Endodermal cell (in vitro differentiated cells): ENCODE data around the gene MYO6. TPM values are rescaled to one million over a fixed set of nuclear protein-coding genes. Genes with fewer than 3 reads are reported as not detected.
A peak's percentile ranks its signal among the peaks of the same experiment; 100 is the strongest.
"Not testable (repeated sequence)": the region's sequence is repeated elsewhere in the genome, so short reads cannot be mapped to it uniquely, and the experiment has no call there.

ENCODE experiments used
- DNase-seq: peaks from one replicate; pipeline ENCODE4 v3.0.0-alpha.2; 2017
- H3K27ac ChIP-seq: 2 replicates; pipeline ENCODE4 v1.5.1; 2013; ENCODE audit warnings: mild to moderate bottlenecking, low read depth, low read length, moderate library complexity
- H3K27me3 ChIP-seq: 2 replicates; pipeline ENCODE4 v1.6.1; 2013; ENCODE audit warnings: mild to moderate bottlenecking, low read length, moderate library complexity; ENCODE audit not compliant: insufficient read depth, control insufficient read depth, poor library complexity, severe bottlenecking
- H3K36me3 ChIP-seq: 2 replicates; pipeline ENCODE4 v1.7.0; 2013; ENCODE audit warnings: mild to moderate bottlenecking, low read length, moderate library complexity; ENCODE audit not compliant: control insufficient read depth, insufficient read depth
- H3K4me1 ChIP-seq: one replicate; pipeline ENCODE4 v1.7.0; 2013; ENCODE audit warnings: low read length; ENCODE audit not compliant: control insufficient read depth, insufficient read depth
- H3K4me3 ChIP-seq: 2 replicates; pipeline ENCODE4 v1.5.1; 2013; ENCODE audit warnings: mild to moderate bottlenecking, low read length, moderate library complexity
- H3K9ac ChIP-seq: 2 replicates; pipeline ENCODE4 v1.6.1; 2013; ENCODE audit warnings: mild to moderate bottlenecking, low read length, moderate library complexity; ENCODE audit not compliant: poor library complexity, severe bottlenecking; ENCODE audit errors: extremely low read depth
- H3K9me3 ChIP-seq: 2 replicates; pipeline ENCODE4 v1.6.1; 2013; ENCODE audit warnings: mild to moderate bottlenecking, low read length, moderate library complexity; ENCODE audit not compliant: control insufficient read depth
- H3K27ac Mint-ChIP-seq: 2 replicates; pipeline ENCODE4 v1.8.0; 2020; ENCODE audit warnings: mixed read lengths
- H3K27me3 Mint-ChIP-seq: 2 replicates; pipeline ENCODE4 v1.8.0; 2021; ENCODE audit warnings: mild to moderate bottlenecking, mixed read lengths; ENCODE audit not compliant: insufficient read depth
- H3K36me3 Mint-ChIP-seq: 2 replicates; pipeline ENCODE4 v1.8.0; 2020; ENCODE audit warnings: low read depth, mixed read lengths
- H3K4me1 Mint-ChIP-seq: 2 replicates; pipeline ENCODE4 v1.8.0; 2020; ENCODE audit warnings: mixed read lengths
- H3K4me3 Mint-ChIP-seq: 2 replicates; pipeline ENCODE4 v1.8.0; 2020; ENCODE audit warnings: mild to moderate bottlenecking, moderate library complexity, mixed read lengths
- H3K9me3 Mint-ChIP-seq: 2 replicates; pipeline ENCODE4 v1.8.0; 2020; ENCODE audit warnings: mild to moderate bottlenecking, mixed read lengths
- CTCF ChIP-seq: fragments of 200-600 bp; sonication (generic); conservative IDR thresholded peaks from 2 replicates; pipeline ENCODE4 v1.5.0; 2021; ENCODE audit warnings: antibody characterized with exemption, mild to moderate bottlenecking
- WGBS, 2 experiments: methylation state at CpG; one replicate each; pipeline versions ENCODE4 v1.1.5 to v1.1.7; 2013; ENCODE audit warnings: missing lambda C conversion rate in 2 of 2, mixed read lengths in 1 of 2; ENCODE audit not compliant: insufficient coverage in 1 of 2, insufficient read length in 1 of 2; 5-methylcytosine and 5-hydroxymethylcytosine counted together
- long read RNA-seq, 4 experiments: library from polyadenylated mRNA in 2 of 4; library from RNA in 1 of 4; library from capped mRNA in 1 of 4; stranded (forward) in 3 of 4; unstranded in 1 of 4; transcript quantifications; one replicate each; pipeline ENCODE4 v2.0.0, GENCODE V29; 2020 to 2021; ENCODE audit warnings: inconsistent platforms in 1 of 4
- polyA plus RNA-seq, 2 experiments: library from polyadenylated mRNA; stranded (reverse); fragments of 50-300 nt; gene quantifications; one replicate each; pipeline ENCODE4 v1.2.3, GENCODE V29; 2013
- total RNA-seq, 2 donors: library from RNA; stranded (reverse); fragmentation: NEBNext Ultra II Directional in 1 of 2; extraction: Animal tissue kit (Norgen Biotek cat#: 25700) in 1 of 2; gene quantifications; 2 replicates in 1 of 2; 3 replicates in 1 of 2; pipeline ENCODE4 v1.2.1, GENCODE V29; 2021

Gene MYO6
- 10 to 100 TPM; 58.7 to 89.9 TPM for total RNA-seq
- polyA plus RNA-seq (2013, experiment 1 of 2): 21.2 TPM
- 21.9 TPM for polyA plus RNA-seq (2013, experiment 2 of 2)
- long read RNA-seq, experiment 1, partial matches to known transcripts: 49 of 60 reads
- long read RNA-seq, experiment 1, other reads (novel, unspliced or antisense): 11 of 60 reads
- long read RNA-seq, experiment 2, full-length matches to known transcripts: 3 of 216 reads
- long read RNA-seq, experiment 2, partial matches to known transcripts: 56 of 216 reads
- long read RNA-seq, experiment 2, other reads (novel, unspliced or antisense): 157 of 216 reads
- long read RNA-seq, experiment 3, partial matches to known transcripts: 616 of 666 reads
- long read RNA-seq, experiment 3, other reads (novel, unspliced or antisense): 50 of 666 reads
- long read RNA-seq, experiment 4, partial matches to known transcripts: 85 of 92 reads
- long read RNA-seq, experiment 4, other reads (novel, unspliced or antisense): 7 of 92 reads

GRCh38 chr6:75748743-75749538, at the start of gene MYO6:
Gene MYO6 (plus strand): TSS chr6:75749239. CDS start chr6:75817548, 68,309 bp downstream.
- H3K9ac ChIP-seq: peak within 1 kb of the TSS; percentile 98
- WGBS, 2 experiments: 0% methylated on average over 10 to 97 of the region's 97 CpGs
- H3K36me3 Mint-ChIP-seq: no peaks in the 10 kb centered on the region
- H3K27me3 Mint-ChIP-seq: peaks cover 8% of the 10 kb centered on the region
- H3K27me3 ChIP-seq: peaks cover 12% of the 10 kb centered on the region
- H3K4me3 ChIP-seq: peak within 1 kb of the TSS; percentile 98
- peaks cover 6% of the 10 kb centered on the region for H3K4me1 Mint-ChIP-seq
- no peaks in the 10 kb centered on the region for H3K9me3 ChIP-seq
- no peak for TF ChIP-seq CTCF
- peaks cover 5% of the 10 kb centered on the region for H3K36me3 ChIP-seq
- peak; percentile 93 for DNase-seq
- H3K4me1 ChIP-seq: no peaks in the 10 kb centered on the region
- no peaks in the 10 kb centered on the region for H3K9me3 Mint-ChIP-seq
- H3K27ac Mint-ChIP-seq: peak within 1 kb of the TSS; percentile 97
- H3K4me3 Mint-ChIP-seq: peak within 1 kb of the TSS; percentile 81
- peak within 1 kb of the TSS; percentile 61 for H3K27ac ChIP-seq

- not testable (repeated sequence) for H3K9ac ChIP-seq, H3K4me1 Mint-ChIP-seq, H3K4me1 ChIP-seq, H3K9me3 Mint-ChIP-seq, H3K4me3 Mint-ChIP-seq, H3K27ac ChIP-seq, H3K27me3 ChIP-seq, H3K27me3 Mint-ChIP-seq, DNase-seq, H3K4me3 ChIP-seq, H3K9me3 ChIP-seq, H3K27ac Mint-ChIP-seq
- WGBS, 2 experiments: 90 to 97% methylated on average over 4 of the region's 4 CpGs
- peaks cover 62% of the 10 kb centered on the region for H3K36me3 Mint-ChIP-seq
- peaks cover 69% of the 10 kb centered on the region for H3K36me3 ChIP-seq
Measured at GRCh38 chr6:75708334-75708733, 40.7 kb upstream of the MYO6 start.

GRCh38 chr6:75711173-75711572, 37.9 kb upstream of the MYO6 start:
- DNase-seq: no peak
- H3K9me3 ChIP-seq: no peaks in the 10 kb centered on the region
- Mint-ChIP-seq H3K36me3 (peaks cover 56% of the 10 kb centered on the region), H3K27ac (no peak overlapping the region), H3K4me1 (no peaks in the 10 kb centered on the region), H3K9me3 (no peaks in the 10 kb centered on the region), H3K27me3 (no peaks in the 10 kb centered on the region), H3K4me3 (no peak overlapping the region)
- peaks cover 79% of the 10 kb centered on the region for H3K36me3 ChIP-seq
- no peak overlapping the region for H3K4me3 ChIP-seq
- WGBS, 2 experiments: 96% methylated on average over 2 of the region's 2 CpGs; no CpG with 5 or more reads in 1 of the 2 experiments
- TF ChIP-seq CTCF: no peak
- H3K4me1 ChIP-seq: no peaks in the 10 kb centered on the region
- no peaks in the 10 kb centered on the region for H3K27me3 ChIP-seq
- H3K27ac ChIP-seq: no peak overlapping the region
- no peak overlapping the region for H3K9ac ChIP-seq
